WTC11 (cell line): ENCODE results near the gene LRIF1. TPM values are rescaled to one million over a fixed set of nuclear protein-coding genes. Genes with fewer than 3 reads are reported as not detected.

Experiments used
- ATAC-seq: fragments of 200-7000 bp; cut with Tn5 transposase; 2 replicates; pipeline ENCODE4 v1.10.0; 2021; ENCODE audit warnings: mild to moderate bottlenecking, moderate library complexity
- CTCF ChIA-PET: fragments of 300-600 bp; sonication (Branson Sonifier 250); formaldehyde crosslinking; loops from one replicate; lab custom pipeline; 2021; ENCODE audit warnings: antibody characterized with exemption; lab: Charles Lee
- POLR2A ChIA-PET: fragments of 350-600 bp; sonication (Branson Sonifier 250); formaldehyde crosslinking; loops from one replicate; lab custom pipeline; 2021; ENCODE audit warnings: antibody characterized with exemption; lab: Charles Lee
- DNase-seq: peaks from one replicate; pipeline ENCODE4 v3.0.0; 2021; ENCODE audit warnings: low spot score
- H3K27ac Mint-ChIP-seq: 2 replicates; pipeline ENCODE4 v1.8.0; 2021; ENCODE audit warnings: mixed read lengths
- H3K27me3 Mint-ChIP-seq: 2 replicates; pipeline ENCODE4 v1.8.0; 2021; ENCODE audit warnings: low read depth, mild to moderate bottlenecking, moderate library complexity, mixed read lengths
- H3K36me3 Mint-ChIP-seq: 2 replicates; pipeline ENCODE4 v1.8.0; 2021; ENCODE audit warnings: mixed read lengths
- H3K4me1 Mint-ChIP-seq: 2 replicates; pipeline ENCODE4 v1.8.0; 2022; ENCODE audit warnings: mixed read lengths
- H3K4me3 Mint-ChIP-seq: 2 replicates; pipeline ENCODE4 v1.8.0; 2021; ENCODE audit warnings: mild to moderate bottlenecking, moderate library complexity, mixed read lengths
- H3K9me3 Mint-ChIP-seq: 2 replicates; pipeline ENCODE4 v1.8.0; 2021; ENCODE audit warnings: mixed read lengths
- ARID4B ChIP-seq: sonication (generic); formaldehyde crosslinking; IDR thresholded peaks from 2 replicates; pipeline ENCODE4 v1.8.0; 2023; ENCODE audit warnings: missing genetic modification reagents, mild to moderate bottlenecking, borderline replicate concordance
- ATF1 ChIP-seq: sonication (generic); formaldehyde crosslinking; IDR thresholded peaks from 2 replicates; pipeline ENCODE4 v1.8.1; 2023; ENCODE audit warnings: mild to moderate bottlenecking, moderate library complexity, missing genetic modification reagents
- ATF6 ChIP-seq: sonication (generic); formaldehyde crosslinking; IDR thresholded peaks from 2 replicates; pipeline ENCODE4 v1.8.1; 2023; ENCODE audit warnings: mild to moderate bottlenecking, missing genetic modification reagents
- CDX4 ChIP-seq: fragments of 250-450 bp; sonication (Bioruptor Pico); IDR thresholded peaks from 2 replicates; pipeline ENCODE4 v1.9.0; 2021; ENCODE audit warnings: moderate library complexity, mild to moderate bottlenecking, inconsistent platforms, borderline replicate concordance
- CREB1 ChIP-seq: sonication (generic); formaldehyde crosslinking; IDR thresholded peaks from 2 replicates; pipeline ENCODE4 v1.8.0; 2023; ENCODE audit warnings: mild to moderate bottlenecking, missing genetic modification reagents
- CREM ChIP-seq: sonication (generic); formaldehyde crosslinking; IDR thresholded peaks from 2 replicates; pipeline ENCODE4 v1.8.1; 2022; ENCODE audit warnings: mild to moderate bottlenecking, missing genetic modification reagents, moderate library complexity
- ELF4 ChIP-seq: sonication (generic); formaldehyde crosslinking; IDR thresholded peaks from 2 replicates; pipeline ENCODE4 v1.8.1; 2022; ENCODE audit warnings: low read depth, mild to moderate bottlenecking, moderate library complexity, missing genetic modification reagents
- EMX1 ChIP-seq: fragments of 250-450 bp; sonication (Bioruptor Pico); IDR thresholded peaks from 2 replicates; pipeline ENCODE4 v1.8.0; 2021; ENCODE audit warnings: mild to moderate bottlenecking
- FOXP1 ChIP-seq: sonication (generic); formaldehyde crosslinking; IDR thresholded peaks from 2 replicates; pipeline ENCODE4 v1.8.0; 2022; ENCODE audit warnings: missing genetic modification reagents, mild to moderate bottlenecking, moderate library complexity, borderline replicate concordance
- FOXP4 ChIP-seq: sonication (generic); formaldehyde crosslinking; IDR thresholded peaks from 2 replicates; pipeline ENCODE4 v1.8.0; 2022; ENCODE audit warnings: mild to moderate bottlenecking, missing genetic modification reagents
- GRHL2 ChIP-seq: fragments of 250-450 bp; sonication (Bioruptor Pico); IDR thresholded peaks from 2 replicates; pipeline ENCODE4 v1.8.0; 2022; ENCODE audit warnings: mild to moderate bottlenecking, moderate library complexity; ENCODE audit not compliant: insufficient replicate concordance, severe bottlenecking
- GTF2I ChIP-seq: fragments of 250-450 bp; sonication (Bioruptor Pico); conservative IDR thresholded peaks from 2 replicates; pipeline ENCODE4 v1.4.0; 2021; ENCODE audit warnings: mild to moderate bottlenecking
- JUN ChIP-seq: sonication (generic); formaldehyde crosslinking; IDR thresholded peaks from 2 replicates; pipeline ENCODE4 v1.8.0; 2023; ENCODE audit warnings: mild to moderate bottlenecking, missing genetic modification reagents
- MYBL2 ChIP-seq: sonication (generic); formaldehyde crosslinking; IDR thresholded peaks from 2 replicates; pipeline ENCODE4 v1.8.1; 2023; ENCODE audit warnings: mild to moderate bottlenecking, moderate library complexity, missing genetic modification reagents
- NFATC4 ChIP-seq: fragments of 250-450 bp; sonication (Bioruptor Pico); IDR thresholded peaks from 2 replicates; pipeline ENCODE4 v1.9.0; 2021; ENCODE audit warnings: mild to moderate bottlenecking
- NR1H2 ChIP-seq: sonication (generic); formaldehyde crosslinking; IDR thresholded peaks from 2 replicates; pipeline ENCODE4 v1.9.0; 2021; ENCODE audit warnings: mild to moderate bottlenecking, moderate library complexity, missing genetic modification reagents
- PRRX2 ChIP-seq: fragments of 250-450 bp; sonication (Bioruptor Pico); IDR thresholded peaks from 2 replicates; pipeline ENCODE4 v1.8.0; 2021; ENCODE audit warnings: mild to moderate bottlenecking
- RELA ChIP-seq: sonication (generic); formaldehyde crosslinking; IDR thresholded peaks from 2 replicates; pipeline ENCODE4 v1.8.1; 2022; ENCODE audit warnings: missing genetic modification reagents, mild to moderate bottlenecking, borderline replicate concordance
- RORB ChIP-seq: fragments of 250-450 bp; sonication (Bioruptor Pico); IDR thresholded peaks from 2 replicates; pipeline ENCODE4 v1.9.0; 2021; ENCODE audit warnings: mild to moderate bottlenecking
- SMAD3 ChIP-seq: sonication (generic); formaldehyde crosslinking; IDR thresholded peaks from 2 replicates; pipeline ENCODE4 v1.8.0; 2022; ENCODE audit warnings: missing genetic modification reagents, mild to moderate bottlenecking, borderline replicate concordance
- SMAD4 ChIP-seq: sonication (generic); formaldehyde crosslinking; IDR thresholded peaks from 2 replicates; pipeline ENCODE4 v1.8.0; 2022; ENCODE audit warnings: mild to moderate bottlenecking, missing genetic modification reagents
- ZNF263 ChIP-seq: sonication (generic); formaldehyde crosslinking; IDR thresholded peaks from 2 replicates; pipeline ENCODE4 v1.8.1; 2022; ENCODE audit warnings: low read depth, mild to moderate bottlenecking, moderate library complexity, missing genetic modification reagents
- total RNA-seq: library from RNA; stranded (reverse); gene quantifications from 3 replicates; pipeline ENCODE4 v1.2.3, GENCODE V29; 2021
- TF ChIP-seq, protein P1 (sequence below): sonication (generic); formaldehyde crosslinking; IDR thresholded peaks from 2 replicates; pipeline ENCODE4 v1.8.1; 2022; ENCODE audit warnings: mild to moderate bottlenecking, moderate library complexity, missing genetic modification reagents
- TF ChIP-seq, protein P2 (sequence below): sonication (generic); formaldehyde crosslinking; IDR thresholded peaks from 2 replicates; pipeline ENCODE4 v1.8.1; 2022; ENCODE audit warnings: low read depth, mild to moderate bottlenecking, moderate library complexity, missing genetic modification reagents, borderline replicate concordance
- TF ChIP-seq, protein P3 (sequence below): sonication (generic); formaldehyde crosslinking; IDR thresholded peaks from 2 replicates; pipeline ENCODE4 v1.8.0; 2023; ENCODE audit warnings: missing genetic modification reagents

The LRIF1 gene
- total RNA-seq, 1 experiment from 2014 or later = 17.2 TPM

DNA sequence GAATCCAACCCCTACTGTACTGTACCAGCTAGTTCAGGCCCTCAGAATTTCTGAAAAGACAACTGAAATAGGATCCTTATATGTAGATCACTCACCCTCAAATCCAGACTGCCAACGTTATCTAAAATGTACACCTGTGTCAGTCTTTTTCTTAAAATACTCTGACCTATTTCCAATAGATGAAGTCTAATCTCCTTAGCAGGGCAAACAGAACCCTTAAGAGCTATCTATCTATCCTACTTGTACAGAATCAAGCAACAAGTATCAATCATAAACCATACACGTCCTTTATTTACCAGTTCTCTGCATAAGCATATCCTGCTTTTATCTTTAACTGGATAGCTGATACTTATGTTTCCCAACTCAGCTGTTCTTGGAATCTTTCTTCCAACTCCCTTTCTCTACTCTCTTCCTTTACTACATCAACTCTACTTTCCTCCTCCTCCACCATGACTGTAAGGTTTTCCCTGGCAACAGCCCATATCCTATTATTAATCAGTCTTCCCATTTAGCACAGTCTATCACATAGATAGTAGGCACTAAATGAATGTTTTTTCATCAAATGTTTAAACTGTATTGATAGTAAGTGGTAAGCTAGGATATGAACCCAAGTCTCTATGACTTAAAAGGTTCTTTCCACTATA is 2.8 kb downstream of the LRIF1 start:
- Mint-ChIP-seq H3K36me3 (peaks cover 25% of the 10 kb centered on the region), H3K27me3 (peaks cover 6% of the 10 kb centered on the region; the same call in 1 of the 2 replicates), H3K4me1 (peaks cover 26% of the 10 kb centered on the region), H3K4me3 (peak overlapping the region; percentile 20), H3K9me3 (peaks cover 21% of the 10 kb centered on the region), H3K27ac (no peak overlapping the region)
- ATAC-seq (no peak), DNase-seq (no peak)
- POLR2A ChIA-PET = no interaction called here
- TF ChIP-seq ATF1 (no peak), ELF4 (CRISPR knock-in tag) (no peak), FOXP1 (CRISPR knock-in tag) (no peak), CREB1 (CRISPR knock-in tag) (no peak), ATF6 (CRISPR knock-in tag) (no peak), RORB (CRISPR knock-in tag) (no peak), NFATC4 (CRISPR knock-in tag) (no peak), ZNF263 (no peak), CREM (CRISPR knock-in tag) (no peak), FOXP4 (no peak), SMAD3 (no peak), CDX4 (CRISPR knock-in tag) (no peak), MYBL2 (no peak), PRRX2 (no peak)
- TF ChIP-seq, protein P1, sequence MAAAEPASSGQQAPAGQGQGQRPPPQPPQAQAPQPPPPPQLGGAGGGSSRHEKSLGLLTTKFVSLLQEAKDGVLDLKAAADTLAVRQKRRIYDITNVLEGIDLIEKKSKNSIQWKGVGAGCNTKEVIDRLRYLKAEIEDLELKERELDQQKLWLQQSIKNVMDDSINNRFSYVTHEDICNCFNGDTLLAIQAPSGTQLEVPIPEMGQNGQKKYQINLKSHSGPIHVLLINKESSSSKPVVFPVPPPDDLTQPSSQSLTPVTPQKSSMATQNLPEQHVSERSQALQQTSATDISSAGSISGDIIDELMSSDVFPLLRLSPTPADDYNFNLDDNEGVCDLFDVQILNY (CRISPR knock-in tag) = no peak
- TF ChIP-seq, protein P2, sequence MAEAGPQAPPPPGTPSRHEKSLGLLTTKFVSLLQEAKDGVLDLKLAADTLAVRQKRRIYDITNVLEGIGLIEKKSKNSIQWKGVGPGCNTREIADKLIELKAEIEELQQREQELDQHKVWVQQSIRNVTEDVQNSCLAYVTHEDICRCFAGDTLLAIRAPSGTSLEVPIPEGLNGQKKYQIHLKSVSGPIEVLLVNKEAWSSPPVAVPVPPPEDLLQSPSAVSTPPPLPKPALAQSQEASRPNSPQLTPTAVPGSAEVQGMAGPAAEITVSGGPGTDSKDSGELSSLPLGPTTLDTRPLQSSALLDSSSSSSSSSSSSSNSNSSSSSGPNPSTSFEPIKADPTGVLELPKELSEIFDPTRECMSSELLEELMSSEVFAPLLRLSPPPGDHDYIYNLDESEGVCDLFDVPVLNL (CRISPR knock-in tag) = no peak
- CTCF ChIA-PET = interaction anchor here (0.7 to 1.3 kb wide), 2 partner anchors 31 to 177 kb away, joined by 3 read pairs; no protein-coding TSS in a partner anchor

- no peak for DNase-seq
- Mint-ChIP-seq H3K27me3 (no peaks in the 10 kb centered on the region), H3K4me1 (peaks cover 22% of the 10 kb centered on the region), H3K4me3 (no peak overlapping the region), H3K36me3 (peaks cover 21% of the 10 kb centered on the region), H3K27ac (no peak overlapping the region), H3K9me3 (peaks cover 4% of the 10 kb centered on the region)
- ATAC-seq = no peak
- ChIA-PET POLR2A (no interaction called here), CTCF (interaction anchor here (1.5 kb wide), 1 partner anchor 128 kb away, joined by 3 read pairs; no protein-coding TSS in a partner anchor)
- no peak for TF ChIP-seq SMAD4 (CRISPR knock-in tag)
- TF ChIP-seq, protein P3, sequence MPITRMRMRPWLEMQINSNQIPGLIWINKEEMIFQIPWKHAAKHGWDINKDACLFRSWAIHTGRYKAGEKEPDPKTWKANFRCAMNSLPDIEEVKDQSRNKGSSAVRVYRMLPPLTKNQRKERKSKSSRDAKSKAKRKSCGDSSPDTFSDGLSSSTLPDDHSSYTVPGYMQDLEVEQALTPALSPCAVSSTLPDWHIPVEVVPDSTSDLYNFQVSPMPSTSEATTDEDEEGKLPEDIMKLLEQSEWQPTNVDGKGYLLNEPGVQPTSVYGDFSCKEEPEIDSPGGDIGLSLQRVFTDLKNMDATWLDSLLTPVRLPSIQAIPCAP (CRISPR knock-in tag) = no peak
- no peak for TF ChIP-seq NR1H2 (CRISPR knock-in tag)
- no peak for TF ChIP-seq MYBL2
- TF ChIP-seq ARID4B (CRISPR knock-in tag) = no peak
- TF ChIP-seq JUN (CRISPR knock-in tag) = no peak
- no peak for TF ChIP-seq GTF2I (CRISPR knock-in tag)
- TF ChIP-seq EMX1 (CRISPR knock-in tag) = no peak
- TF ChIP-seq GRHL2 (CRISPR knock-in tag) = no peak
- TF ChIP-seq RELA (CRISPR knock-in tag) = no peak
Measured at GRCh38 chr1:110957798-110958197, 5.9 kb downstream of the LRIF1 start.
